HepG2 (cell line): ENCODE results near the gene GNB3. TPM values are rescaled to one million over a fixed set of nuclear protein-coding genes. Genes with fewer than 3 reads are reported as not detected.
A peak's percentile ranks its signal among the peaks of the same experiment; 100 is the strongest.

Source experiments
- BRCA1 ChIP-seq: sonication (generic); formaldehyde crosslinking; IDR thresholded peaks from 2 replicates; pipeline ENCODE4 v1.4.0; 2020; ENCODE audit warnings: missing genetic modification reagents
- GZF1 ChIP-seq: sonication (generic); formaldehyde crosslinking; IDR thresholded peaks from 2 replicates; pipeline ENCODE4 v1.5.1; 2020; ENCODE audit warnings: mild to moderate bottlenecking, missing genetic modification reagents
- KDM3A ChIP-seq: IDR thresholded peaks from 2 replicates; pipeline ENCODE4 v1.6.1; 2018; ENCODE audit warnings: low read depth, missing compliant biosample characterization
- KLF16 ChIP-seq, 2 experiments: sonication (generic) in 1 of 2; formaldehyde crosslinking in 1 of 2; IDR thresholded peaks; 2 replicates each; pipeline versions ENCODE4 v1.6.1 to v1.8.0; 2016 to 2023; ENCODE audit warnings: missing genetic modification reagents in 2 of 2, missing compliant biosample characterization in 1 of 2
- NR2C2 ChIP-seq: sonication (generic); formaldehyde crosslinking; IDR thresholded peaks from 2 replicates; pipeline ENCODE4 v1.4.0; 2020; ENCODE audit warnings: missing genetic modification reagents, mild to moderate bottlenecking, moderate library complexity, borderline replicate concordance
- NR2F6 ChIP-seq, 2 experiments: IDR thresholded peaks; 2 replicates each; pipeline ENCODE4 v1.6.1; 2016; ENCODE audit warnings: antibody characterized with exemption in 1 of 2, mild to moderate bottlenecking in 1 of 2
- SNRNP70 ChIP-seq: fragments of 200-400 bp; formaldehyde crosslinking; IDR thresholded peaks from 2 replicates; pipeline ENCODE4 v1.6.1; 2017; ENCODE audit warnings: mild to moderate bottlenecking, low read depth, low read length, moderate library complexity
- ZNF333 ChIP-seq: sonication (generic); formaldehyde crosslinking; IDR thresholded peaks from 2 replicates; pipeline ENCODE4 v1.4.0; 2020; ENCODE audit warnings: mild to moderate bottlenecking, missing genetic modification reagents, borderline replicate concordance
- polyA plus RNA-seq, 8 experiments: library from polyadenylated mRNA; depleted of rRNA in 3 of 8; stranded (reverse) in 7 of 8; unstranded in 1 of 8; fragments of >200 nt; fragmentation: Illumina TruSeq in 4 of 8; extraction: Trizol in 4 of 8; gene quantifications; 2 replicates each; pipeline versions ENCODE4 v1.2.1 to v1.2.3, GENCODE V29; 2011 to 2016; ENCODE audit warnings: low read depth in 4 of 8, missing spikeins in 1 of 8, mixed read lengths in 1 of 8; ENCODE audit not compliant: insufficient read depth in 1 of 8
- total RNA-seq, 5 experiments: library from RNA; depleted of rRNA; stranded (reverse); fragments of >200 nt; fragmentation: Illumina TruSeq; extraction: Trizol; gene quantifications; 2 replicates each; pipeline ENCODE4 v1.2.3, GENCODE V29; 2016; ENCODE audit warnings: low read depth in 1 of 5
- TF ChIP-seq, protein P1 (sequence below): sonication (generic); formaldehyde crosslinking; IDR thresholded peaks from 2 replicates; pipeline ENCODE4 v1.5.1; 2020; ENCODE audit warnings: mild to moderate bottlenecking, missing genetic modification reagents, borderline replicate concordance
- TF ChIP-seq, protein P2 (sequence below): IDR thresholded peaks from 2 replicates; pipeline ENCODE4 v1.6.1; 2016; ENCODE audit warnings: missing biosample characterization, missing genetic modification reagents, low read depth
- TF ChIP-seq, protein P3 (sequence below): sonication (generic); formaldehyde crosslinking; IDR thresholded peaks from 2 replicates; pipeline ENCODE4 v1.4.0; 2020; ENCODE audit warnings: missing genetic modification reagents
- TF ChIP-seq, protein P4 (sequence below): sonication (generic); formaldehyde crosslinking; IDR thresholded peaks from 2 replicates; pipeline ENCODE4 v1.8.0; 2023; ENCODE audit warnings: mild to moderate bottlenecking, missing genetic modification reagents

Gene GNB3
- total and polyA plus RNA-seq, 2 of the 13 experiments (the other 11 are each of a cell fraction or from before 2014, with no cell fraction given): 1.3 to 3.6 TPM

DNA sequence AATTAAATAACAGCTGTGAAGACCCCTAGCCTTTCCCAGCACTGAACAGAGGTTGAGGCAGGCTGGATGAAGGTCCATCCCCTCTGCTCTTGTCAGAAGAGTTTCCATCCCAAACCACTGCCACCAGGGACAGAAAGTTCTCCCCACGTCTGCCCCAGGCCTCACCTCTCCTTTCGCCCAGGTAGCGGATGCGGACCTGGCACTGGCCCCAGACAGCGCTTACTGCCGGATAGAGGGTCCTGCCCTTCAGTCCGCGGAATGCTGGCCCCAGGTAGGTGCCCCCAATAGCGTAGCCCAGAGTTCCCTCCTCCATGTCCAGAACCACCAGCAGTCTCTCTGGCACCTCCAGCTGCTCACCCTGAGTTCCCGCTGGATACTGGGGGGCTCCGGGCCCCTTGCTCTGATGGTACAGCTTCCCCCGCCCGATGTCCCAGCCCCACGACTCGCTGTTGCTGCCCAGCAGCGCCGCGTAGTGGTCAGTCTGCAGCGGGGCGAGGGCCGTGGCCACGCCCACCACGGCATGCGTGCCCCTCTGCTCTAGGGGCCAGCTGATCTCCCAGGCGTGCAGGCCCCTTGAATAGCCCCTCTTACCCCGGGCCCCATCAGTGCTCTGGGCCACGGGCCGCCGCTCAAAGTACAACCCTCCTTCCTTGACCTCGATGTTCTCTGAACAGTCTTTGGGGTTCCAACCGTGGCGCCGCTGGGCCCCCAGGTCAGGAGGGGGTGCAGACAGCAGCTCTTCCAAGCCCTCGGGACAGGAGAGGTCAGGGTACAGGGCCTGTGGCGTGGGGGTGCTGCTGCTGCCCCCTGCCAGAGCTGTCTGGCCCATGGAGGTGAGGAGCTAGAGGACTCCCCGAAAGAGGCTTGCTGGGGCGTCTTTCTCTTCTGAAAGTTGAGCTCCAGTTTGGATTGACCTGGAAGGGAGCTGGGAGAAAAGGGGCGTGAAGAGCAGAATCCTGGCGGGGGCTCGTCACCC lies 31.6 kb downstream of the GNB3 start (continued):
- TF ChIP-seq, protein P1, sequence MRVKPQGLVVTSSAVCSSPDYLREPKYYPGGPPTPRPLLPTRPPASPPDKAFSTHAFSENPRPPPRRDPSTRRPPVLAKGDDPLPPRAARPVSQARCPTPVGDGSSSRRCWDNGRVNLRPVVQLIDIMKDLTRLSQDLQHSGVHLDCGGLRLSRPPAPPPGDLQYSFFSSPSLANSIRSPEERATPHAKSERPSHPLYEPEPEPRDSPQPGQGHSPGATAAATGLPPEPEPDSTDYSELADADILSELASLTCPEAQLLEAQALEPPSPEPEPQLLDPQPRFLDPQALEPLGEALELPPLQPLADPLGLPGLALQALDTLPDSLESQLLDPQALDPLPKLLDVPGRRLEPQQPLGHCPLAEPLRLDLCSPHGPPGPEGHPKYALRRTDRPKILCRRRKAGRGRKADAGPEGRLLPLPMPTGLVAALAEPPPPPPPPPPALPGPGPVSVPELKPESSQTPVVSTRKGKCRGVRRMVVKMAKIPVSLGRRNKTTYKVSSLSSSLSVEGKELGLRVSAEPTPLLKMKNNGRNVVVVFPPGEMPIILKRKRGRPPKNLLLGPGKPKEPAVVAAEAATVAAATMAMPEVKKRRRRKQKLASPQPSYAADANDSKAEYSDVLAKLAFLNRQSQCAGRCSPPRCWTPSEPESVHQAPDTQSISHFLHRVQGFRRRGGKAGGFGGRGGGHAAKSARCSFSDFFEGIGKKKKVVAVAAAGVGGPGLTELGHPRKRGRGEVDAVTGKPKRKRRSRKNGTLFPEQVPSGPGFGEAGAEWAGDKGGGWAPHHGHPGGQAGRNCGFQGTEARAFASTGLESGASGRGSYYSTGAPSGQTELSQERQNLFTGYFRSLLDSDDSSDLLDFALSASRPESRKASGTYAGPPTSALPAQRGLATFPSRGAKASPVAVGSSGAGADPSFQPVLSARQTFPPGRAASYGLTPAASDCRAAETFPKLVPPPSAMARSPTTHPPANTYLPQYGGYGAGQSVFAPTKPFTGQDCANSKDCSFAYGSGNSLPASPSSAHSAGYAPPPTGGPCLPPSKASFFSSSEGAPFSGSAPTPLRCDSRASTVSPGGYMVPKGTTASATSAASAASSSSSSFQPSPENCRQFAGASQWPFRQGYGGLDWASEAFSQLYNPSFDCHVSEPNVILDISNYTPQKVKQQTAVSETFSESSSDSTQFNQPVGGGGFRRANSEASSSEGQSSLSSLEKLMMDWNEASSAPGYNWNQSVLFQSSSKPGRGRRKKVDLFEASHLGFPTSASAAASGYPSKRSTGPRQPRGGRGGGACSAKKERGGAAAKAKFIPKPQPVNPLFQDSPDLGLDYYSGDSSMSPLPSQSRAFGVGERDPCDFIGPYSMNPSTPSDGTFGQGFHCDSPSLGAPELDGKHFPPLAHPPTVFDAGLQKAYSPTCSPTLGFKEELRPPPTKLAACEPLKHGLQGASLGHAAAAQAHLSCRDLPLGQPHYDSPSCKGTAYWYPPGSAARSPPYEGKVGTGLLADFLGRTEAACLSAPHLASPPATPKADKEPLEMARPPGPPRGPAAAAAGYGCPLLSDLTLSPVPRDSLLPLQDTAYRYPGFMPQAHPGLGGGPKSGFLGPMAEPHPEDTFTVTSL: peak; percentile 12; the same call in 1 of the 2 replicates
- 0 out of 2 replicates have a peak, but pooled peaks have one; percentile 18 for TF ChIP-seq KDM3A (CRISPR knock-in tag)
- no peak for TF ChIP-seq NR2F6 (IDR thresholded peaks at IDR 0.05)
- peak; percentile 44 for TF ChIP-seq NR2F6 (CRISPR knock-in tag; IDR thresholded peaks at IDR 0.05)
- TF ChIP-seq KLF16 (CRISPR knock-in tag; IDR thresholded peaks at IDR 0.05): peak in 1 of 2 experiments; percentile 63; a peak in 1 of 4 replicates
- no peak; the same call in 1 of the 2 replicates for TF ChIP-seq ZNF333
- TF ChIP-seq, protein P2, sequence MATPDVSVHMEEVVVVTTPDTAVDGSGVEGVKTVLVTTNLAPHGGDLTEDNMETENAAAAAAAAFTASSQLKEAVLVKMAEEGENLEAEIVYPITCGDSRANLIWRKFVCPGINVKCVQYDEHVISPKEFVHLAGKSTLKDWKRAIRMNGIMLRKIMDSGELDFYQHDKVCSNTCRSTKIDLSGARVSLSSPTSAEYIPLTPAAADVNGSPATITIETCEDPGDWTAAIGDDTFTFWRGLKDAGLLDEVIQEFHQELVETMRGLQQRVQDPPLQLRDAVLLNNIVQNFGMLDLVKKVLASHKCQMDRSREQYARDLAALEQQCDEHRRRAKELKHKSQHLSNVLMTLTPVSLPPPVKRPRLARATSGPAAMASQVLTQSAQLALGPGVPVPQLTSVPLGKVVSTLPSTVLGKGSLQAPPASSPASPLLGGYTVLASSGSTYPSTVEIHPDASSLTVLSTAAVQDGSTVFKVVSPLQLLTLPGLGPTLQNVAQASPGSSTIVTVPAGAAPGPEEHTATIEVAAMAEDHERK (CRISPR knock-in tag): peak; percentile 65
- peak; percentile 60; the same call in 1 of the 2 replicates for TF ChIP-seq NR2C2
- TF ChIP-seq, protein P3, sequence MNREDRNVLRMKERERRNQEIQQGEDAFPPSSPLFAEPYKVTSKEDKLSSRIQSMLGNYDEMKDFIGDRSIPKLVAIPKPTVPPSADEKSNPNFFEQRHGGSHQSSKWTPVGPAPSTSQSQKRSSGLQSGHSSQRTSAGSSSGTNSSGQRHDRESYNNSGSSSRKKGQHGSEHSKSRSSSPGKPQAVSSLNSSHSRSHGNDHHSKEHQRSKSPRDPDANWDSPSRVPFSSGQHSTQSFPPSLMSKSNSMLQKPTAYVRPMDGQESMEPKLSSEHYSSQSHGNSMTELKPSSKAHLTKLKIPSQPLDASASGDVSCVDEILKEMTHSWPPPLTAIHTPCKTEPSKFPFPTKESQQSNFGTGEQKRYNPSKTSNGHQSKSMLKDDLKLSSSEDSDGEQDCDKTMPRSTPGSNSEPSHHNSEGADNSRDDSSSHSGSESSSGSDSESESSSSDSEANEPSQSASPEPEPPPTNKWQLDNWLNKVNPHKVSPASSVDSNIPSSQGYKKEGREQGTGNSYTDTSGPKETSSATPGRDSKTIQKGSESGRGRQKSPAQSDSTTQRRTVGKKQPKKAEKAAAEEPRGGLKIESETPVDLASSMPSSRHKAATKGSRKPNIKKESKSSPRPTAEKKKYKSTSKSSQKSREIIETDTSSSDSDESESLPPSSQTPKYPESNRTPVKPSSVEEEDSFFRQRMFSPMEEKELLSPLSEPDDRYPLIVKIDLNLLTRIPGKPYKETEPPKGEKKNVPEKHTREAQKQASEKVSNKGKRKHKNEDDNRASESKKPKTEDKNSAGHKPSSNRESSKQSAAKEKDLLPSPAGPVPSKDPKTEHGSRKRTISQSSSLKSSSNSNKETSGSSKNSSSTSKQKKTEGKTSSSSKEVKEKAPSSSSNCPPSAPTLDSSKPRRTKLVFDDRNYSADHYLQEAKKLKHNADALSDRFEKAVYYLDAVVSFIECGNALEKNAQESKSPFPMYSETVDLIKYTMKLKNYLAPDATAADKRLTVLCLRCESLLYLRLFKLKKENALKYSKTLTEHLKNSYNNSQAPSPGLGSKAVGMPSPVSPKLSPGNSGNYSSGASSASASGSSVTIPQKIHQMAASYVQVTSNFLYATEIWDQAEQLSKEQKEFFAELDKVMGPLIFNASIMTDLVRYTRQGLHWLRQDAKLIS (CRISPR knock-in tag): no peak; the same call in 1 of the 2 replicates
- TF ChIP-seq BRCA1 (CRISPR knock-in tag): peak; percentile 55
- TF ChIP-seq, protein P4, sequence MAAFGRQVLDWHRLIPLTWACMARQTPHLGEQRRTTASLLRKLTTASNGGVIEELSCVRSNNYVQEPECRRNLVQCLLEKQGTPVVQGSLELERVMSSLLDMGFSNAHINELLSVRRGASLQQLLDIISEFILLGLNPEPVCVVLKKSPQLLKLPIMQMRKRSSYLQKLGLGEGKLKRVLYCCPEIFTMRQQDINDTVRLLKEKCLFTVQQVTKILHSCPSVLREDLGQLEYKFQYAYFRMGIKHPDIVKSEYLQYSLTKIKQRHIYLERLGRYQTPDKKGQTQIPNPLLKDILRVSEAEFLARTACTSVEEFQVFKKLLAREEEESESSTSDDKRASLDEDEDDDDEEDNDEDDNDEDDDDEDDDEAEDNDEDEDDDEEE (CRISPR knock-in tag): 0 out of 2 replicates have a peak, but pooled peaks have one; percentile 77
- no peak for TF ChIP-seq SNRNP70
- TF ChIP-seq GZF1: no peak
